KOPT-K1 (cell line): ENCODE measurements around the gene SLC38A2.
A peak's percentile ranks its signal among the peaks of the same experiment; 100 is the strongest.
"Not testable (repeated sequence)": the region's sequence is repeated elsewhere in the genome, so short reads cannot be mapped to it uniquely, and the experiment has no call there.

Experiments
- H3K27ac ChIP-seq: fragments of 200-600 bp; sonication (generic); 2 replicates; pipeline ENCODE4 v1.5.1; 2016; ENCODE audit warnings: antibody characterized with exemption, mild to moderate bottlenecking, low read depth, low read length; ENCODE audit not compliant: poor library complexity, severe bottlenecking
- H3K36me3 ChIP-seq: fragments of 200-600 bp; sonication (generic); 2 replicates; pipeline ENCODE4 v1.5.1; 2017; ENCODE audit warnings: antibody characterized with exemption, mild to moderate bottlenecking, low read length, moderate library complexity; ENCODE audit not compliant: insufficient read depth
- H3K9me3 ChIP-seq: fragments of 200-600 bp; sonication (generic); 2 replicates; pipeline ENCODE4 v1.5.1; 2017; ENCODE audit warnings: antibody characterized with exemption, low read length, mild to moderate bottlenecking; ENCODE audit not compliant: insufficient read depth, poor library complexity, severe bottlenecking

The SLC38A2 gene

DNA sequence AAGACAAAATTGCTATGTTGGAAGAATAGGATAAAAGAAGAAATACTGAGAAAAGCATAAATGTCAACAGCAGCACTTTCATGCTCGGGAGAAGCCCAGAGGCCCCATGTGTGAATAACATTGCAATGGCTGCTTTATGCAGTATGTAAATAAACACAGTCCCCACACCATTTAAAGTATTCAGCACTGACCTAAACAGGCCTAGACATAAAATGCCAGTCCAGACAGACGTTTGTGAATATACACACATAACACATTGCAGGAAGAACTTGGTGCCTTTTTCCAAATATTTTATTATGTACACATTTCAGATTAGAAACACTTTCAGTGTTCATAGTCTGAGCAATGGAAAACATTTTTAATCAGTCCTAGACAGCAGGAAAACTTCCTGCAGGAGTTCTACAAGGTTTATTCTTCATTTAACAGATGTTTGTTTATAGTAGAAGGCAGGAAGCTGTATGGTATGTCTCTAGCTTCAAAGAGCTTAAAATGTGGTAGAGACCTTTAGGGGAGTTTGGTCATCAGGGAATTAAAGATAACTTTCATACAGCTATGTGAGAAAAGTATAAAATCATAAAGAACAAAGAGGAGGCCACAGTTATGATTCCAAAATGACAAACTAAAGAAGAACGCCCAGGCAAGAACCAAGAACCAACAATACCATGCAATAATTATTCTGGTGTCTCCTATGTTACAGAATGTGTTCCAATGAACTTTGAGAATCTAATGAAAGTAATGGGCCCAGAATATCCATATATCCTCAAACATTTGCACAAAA lies 30.6 kb upstream of the SLC38A2 start:
- no peaks in the 10 kb centered on the region for H3K36me3 ChIP-seq
- peaks cover 14% of the 10 kb centered on the region for H3K9me3 ChIP-seq
- H3K27ac ChIP-seq, result peak overlapping the region; percentile 7

DNA sequence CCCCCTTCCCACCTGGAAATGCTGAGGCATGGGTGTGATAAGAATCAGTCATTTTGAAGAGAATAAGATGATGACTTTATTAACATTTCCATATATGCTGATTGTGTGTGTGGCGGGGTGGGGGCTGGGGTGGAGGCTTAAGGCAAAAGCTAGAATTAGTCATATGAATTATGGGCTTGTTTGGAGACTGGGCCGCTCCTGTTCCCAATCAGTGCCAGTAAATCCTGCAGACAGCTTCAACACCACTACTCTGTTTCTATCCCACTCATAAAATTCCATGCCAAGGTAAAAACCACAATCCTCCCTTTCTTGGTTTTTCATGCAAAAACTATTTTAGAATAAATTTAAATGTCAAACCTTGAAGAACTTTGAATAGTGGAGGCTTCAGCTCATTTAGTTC lies 29.9 kb upstream of the SLC38A2 start:
- Histone ChIP-seq H3K9me3 (peaks cover 21% of the 10 kb centered on the region), H3K36me3 (no peaks in the 10 kb centered on the region), H3K27ac (peak overlapping the region; percentile 7)

- Histone ChIP-seq H3K36me3 (no peaks in the 10 kb centered on the region), H3K27ac (peak overlapping the region; percentile 39), H3K9me3 (peaks cover 23% of the 10 kb centered on the region)
Measured at GRCh38 chr12:46401662-46402061, 29.1 kb upstream of the SLC38A2 start.

DNA sequence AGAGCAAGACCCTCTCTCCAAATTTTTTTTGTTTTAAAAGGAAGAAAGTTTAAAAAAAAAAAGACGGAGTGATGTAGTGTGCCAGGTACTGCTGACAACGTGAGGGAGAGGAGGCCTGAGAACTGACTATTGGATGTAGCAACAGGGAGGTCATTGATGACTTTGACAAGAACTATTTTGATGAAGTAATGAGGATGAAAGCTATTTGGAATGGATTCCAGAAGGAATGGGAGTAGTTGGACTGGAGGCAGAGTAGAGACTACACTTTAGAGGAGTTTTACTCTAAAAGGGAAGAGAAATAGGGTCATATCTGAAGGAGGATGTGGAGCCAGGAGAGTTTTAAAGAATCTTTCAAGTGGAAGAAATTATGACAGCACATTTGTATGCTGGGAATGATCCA lies 27.8 kb upstream of the SLC38A2 start:
- H3K9me3 ChIP-seq, result peaks cover 23% of the 10 kb centered on the region
- peak overlapping the region; percentile 39 for H3K27ac ChIP-seq
- no peaks in the 10 kb centered on the region for H3K36me3 ChIP-seq

DNA sequence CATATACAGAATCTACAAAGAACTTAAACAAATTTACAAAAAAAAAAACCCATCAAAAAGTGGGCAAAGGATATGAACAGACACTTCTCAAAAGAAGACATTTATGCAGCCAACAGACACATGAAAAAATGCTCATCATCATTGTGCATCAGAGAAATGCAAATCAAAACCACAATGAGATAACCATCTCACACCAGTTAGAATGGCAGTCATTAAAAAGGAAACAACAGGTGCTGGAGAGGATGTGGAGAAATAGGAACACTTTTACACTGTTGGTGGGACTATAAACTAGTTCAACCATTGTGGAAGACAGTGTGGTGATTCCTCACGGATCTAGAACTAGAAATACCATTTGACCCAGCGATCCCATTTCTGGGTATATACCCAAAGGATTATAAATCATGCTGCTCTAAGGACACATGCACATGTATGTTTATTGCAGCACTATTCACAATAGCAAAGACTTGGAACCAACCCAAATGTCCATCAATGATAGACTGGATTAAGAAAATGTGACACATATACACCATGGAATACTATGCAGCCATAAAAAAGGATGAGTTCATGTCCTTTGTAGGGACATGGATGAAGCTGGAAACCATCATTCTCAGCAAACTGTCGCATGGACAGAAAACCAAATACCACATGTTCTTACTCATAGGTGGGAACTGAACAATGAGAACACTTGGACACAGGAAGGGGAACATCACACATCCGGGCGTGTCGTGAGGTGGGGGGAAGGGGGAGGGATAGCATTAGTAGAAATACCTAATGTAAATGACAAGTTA lies 27.1 kb upstream of the SLC38A2 start:
- H3K27ac ChIP-seq, result peak overlapping the region; percentile 39
- H3K9me3 ChIP-seq, result peaks cover 23% of the 10 kb centered on the region

DNA sequence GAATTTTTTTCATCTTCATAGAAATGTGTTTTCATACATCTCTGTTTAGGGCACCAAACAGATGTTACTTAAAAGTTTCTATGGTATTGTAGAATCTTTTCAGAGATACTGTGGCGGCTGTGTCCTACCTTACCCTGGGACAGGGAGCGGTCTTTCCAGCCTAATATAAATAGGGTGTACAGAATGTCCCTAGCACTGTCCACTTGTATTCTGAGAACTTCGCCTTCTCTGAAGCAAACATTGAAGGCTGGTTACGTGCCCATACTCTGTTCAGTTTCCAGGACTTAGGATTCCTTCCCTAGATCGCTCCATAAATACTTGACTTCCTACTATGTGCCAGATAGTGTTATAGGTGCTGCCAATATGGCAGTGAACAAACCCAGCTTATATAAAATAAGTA lies 24.3 kb upstream of the SLC38A2 start:
- Histone ChIP-seq H3K27ac (no peak overlapping the region), H3K36me3 (no peaks in the 10 kb centered on the region), H3K9me3 (peaks cover 23% of the 10 kb centered on the region)

More for the DNA sequence above, 27.1 kb upstream of the SLC38A2 start:
- H3K36me3 ChIP-seq, result not testable (repeated sequence)

DNA sequence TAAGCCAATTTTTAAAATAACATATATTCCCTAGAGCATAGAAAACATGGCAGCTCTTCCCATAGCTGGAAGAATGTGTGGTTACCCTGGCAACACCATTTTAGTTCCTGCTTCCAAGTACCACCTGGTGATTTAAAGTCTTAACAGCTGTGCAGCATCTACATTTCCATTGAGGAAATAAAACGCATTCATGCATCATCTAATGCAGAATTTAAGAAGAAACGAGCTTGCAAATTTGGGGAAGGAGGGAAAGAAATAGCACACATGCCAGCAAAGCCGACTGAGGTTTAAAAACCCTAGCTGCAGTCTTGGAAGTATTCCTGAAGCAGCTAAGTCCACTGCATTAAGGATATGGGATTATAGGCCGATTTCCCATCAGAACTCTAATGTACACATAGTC lies 22.8 kb upstream of the SLC38A2 start:
- peaks cover 34% of the 10 kb centered on the region for H3K9me3 ChIP-seq
- H3K27ac ChIP-seq, result no peak overlapping the region
- no peaks in the 10 kb centered on the region for H3K36me3 ChIP-seq

- peak overlapping the region; percentile 29 for H3K27ac ChIP-seq
- peaks cover 12% of the 10 kb centered on the region for H3K9me3 ChIP-seq
- H3K36me3 ChIP-seq, result no peaks in the 10 kb centered on the region
Measured at GRCh38 chr12:46391630-46392029, 19.1 kb upstream of the SLC38A2 start.

- peaks cover 12% of the 10 kb centered on the region for H3K9me3 ChIP-seq
- H3K36me3 ChIP-seq, result no peaks in the 10 kb centered on the region
- peak overlapping the region; percentile 29 for H3K27ac ChIP-seq
Measured at GRCh38 chr12:46390881-46391280, 18.3 kb upstream of the SLC38A2 start.

GRCh38 chr12:46390304-46390703 lies 17.7 kb upstream of the SLC38A2 start:
- Histone ChIP-seq H3K9me3 (peaks cover 12% of the 10 kb centered on the region), H3K27ac (peak overlapping the region; percentile 29), H3K36me3 (no peaks in the 10 kb centered on the region)

GRCh38 chr12:46389031-46389616 lies 16.6 kb upstream of the SLC38A2 start:
- H3K27ac ChIP-seq, result no peak overlapping the region
- H3K36me3 ChIP-seq, result no peaks in the 10 kb centered on the region
- H3K9me3 ChIP-seq, result peaks cover 12% of the 10 kb centered on the region

GRCh38 chr12:46388427-46389021 lies 16.0 kb upstream of the SLC38A2 start:
- Histone ChIP-seq H3K36me3 (no peaks in the 10 kb centered on the region), H3K9me3 (peaks cover 12% of the 10 kb centered on the region), H3K27ac (peak overlapping the region; percentile 62)

- Histone ChIP-seq H3K27ac (peak overlapping the region; percentile 62), H3K9me3 (peaks cover 12% of the 10 kb centered on the region), H3K36me3 (no peaks in the 10 kb centered on the region)
Measured at GRCh38 chr12:46387670-46388069, 15.1 kb upstream of the SLC38A2 start.

GRCh38 chr12:46386877-46387629 lies 14.5 kb upstream of the SLC38A2 start:
- Histone ChIP-seq H3K9me3 (peaks cover 12% of the 10 kb centered on the region), H3K36me3 (no peaks in the 10 kb centered on the region), H3K27ac (peak overlapping the region; percentile 62)
